NCI-H345 treated with DMSO at 0.1 percent for 48 hours (cell line): ENCODE results near the gene UNK.

ENCODE experiments used
- DNase-seq: peaks from one replicate; lab custom pipeline; 2025; ENCODE audit not compliant: unreplicated experiment; lab: John Stamatoyannopoulos, UW

Gene UNK

DNA sequence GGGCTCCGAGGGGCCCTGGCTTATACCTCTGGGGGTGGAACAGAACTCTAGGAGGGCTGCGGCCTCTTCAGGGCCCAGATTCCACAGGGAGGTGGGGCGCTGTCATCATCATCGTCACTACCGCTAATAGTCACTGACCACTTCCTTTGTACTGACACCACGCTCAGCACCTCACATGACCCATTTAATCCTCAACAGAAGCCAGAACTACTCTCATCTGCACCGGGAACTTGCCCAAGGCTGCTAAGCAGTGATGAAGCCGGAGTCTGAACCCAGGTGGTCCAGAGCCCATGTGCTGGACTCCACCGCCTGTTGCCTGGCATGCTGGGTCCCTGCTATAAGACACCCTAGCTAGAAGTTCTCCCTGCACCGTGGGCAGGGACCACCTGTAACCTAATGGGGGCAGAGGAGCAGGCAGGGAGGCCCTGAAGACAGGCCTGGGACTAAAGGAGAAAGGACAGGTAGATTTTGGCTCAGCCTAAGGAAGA is 47.6 kb downstream of the UNK start:
- no peak for DNase-seq

DNA sequence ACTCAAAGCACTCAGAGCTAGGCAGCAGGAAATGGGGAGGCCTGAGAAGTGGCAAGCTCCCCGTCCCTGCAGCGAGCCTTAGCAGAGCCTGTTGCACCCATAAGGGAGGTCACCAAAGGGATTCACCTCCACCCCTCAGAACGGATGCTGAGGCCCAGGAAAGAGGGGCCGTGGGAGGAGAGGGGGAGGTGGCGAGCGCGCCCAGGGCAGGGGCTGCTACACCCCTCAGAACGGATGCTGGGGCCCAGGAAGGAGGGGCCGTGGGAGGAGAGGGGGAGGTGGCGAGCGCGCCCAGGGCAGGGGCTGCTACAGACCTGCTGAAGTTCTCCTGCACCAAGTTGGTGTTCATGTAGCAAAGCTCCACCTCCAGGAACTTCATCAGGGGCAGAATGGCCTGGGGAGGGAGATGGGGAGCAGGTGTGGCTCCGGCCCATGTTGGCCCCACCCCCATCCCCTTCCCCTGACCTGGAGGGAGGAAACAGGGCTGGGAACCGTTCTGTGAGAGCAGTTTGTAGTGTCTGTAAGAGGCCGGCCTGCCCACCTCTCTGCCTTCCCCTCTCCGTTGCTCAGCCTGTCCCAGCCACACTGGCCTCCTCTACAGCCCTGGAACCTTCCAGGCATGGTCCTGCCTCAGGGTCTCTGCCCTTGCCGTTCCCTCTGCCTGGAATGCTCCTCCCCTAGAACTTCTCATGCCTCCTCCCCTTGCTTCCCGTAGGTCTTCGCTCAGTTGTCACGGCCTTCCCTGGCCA is 48.2 kb downstream of the UNK start:
- DNase-seq, result no peak

DNA sequence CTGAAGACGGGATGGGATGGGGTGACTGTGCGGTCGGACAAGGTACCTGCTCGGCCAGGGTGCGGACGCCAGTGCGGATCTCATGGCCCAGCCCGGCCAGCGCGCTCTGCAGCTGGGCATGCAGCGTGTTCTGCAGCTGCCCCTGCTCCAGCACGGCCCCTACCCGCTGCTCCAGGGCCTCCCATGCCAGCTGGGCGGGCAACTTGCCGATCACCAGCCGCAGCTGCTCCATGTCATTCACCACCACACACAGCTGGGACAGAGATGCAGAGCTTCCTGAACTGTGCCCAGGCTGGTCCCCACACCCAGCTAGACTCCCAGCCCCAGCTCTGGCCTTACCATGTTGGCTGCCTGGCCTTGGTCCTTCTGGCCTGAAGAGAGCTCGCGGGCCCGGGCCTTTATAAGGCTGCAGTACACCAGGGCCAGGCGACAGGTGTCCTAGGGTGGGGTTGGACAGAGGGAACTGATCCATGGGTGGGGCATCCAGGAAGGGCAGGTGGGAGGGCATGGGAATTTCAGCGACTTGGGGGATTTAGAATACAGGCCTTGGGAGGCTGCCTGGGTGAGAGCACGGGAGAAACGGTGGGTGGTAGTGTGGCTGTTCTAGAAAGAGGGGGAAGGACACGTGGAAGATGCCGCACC is 49.8 kb downstream of the UNK start:
- DNase-seq, result no peak

DNA sequence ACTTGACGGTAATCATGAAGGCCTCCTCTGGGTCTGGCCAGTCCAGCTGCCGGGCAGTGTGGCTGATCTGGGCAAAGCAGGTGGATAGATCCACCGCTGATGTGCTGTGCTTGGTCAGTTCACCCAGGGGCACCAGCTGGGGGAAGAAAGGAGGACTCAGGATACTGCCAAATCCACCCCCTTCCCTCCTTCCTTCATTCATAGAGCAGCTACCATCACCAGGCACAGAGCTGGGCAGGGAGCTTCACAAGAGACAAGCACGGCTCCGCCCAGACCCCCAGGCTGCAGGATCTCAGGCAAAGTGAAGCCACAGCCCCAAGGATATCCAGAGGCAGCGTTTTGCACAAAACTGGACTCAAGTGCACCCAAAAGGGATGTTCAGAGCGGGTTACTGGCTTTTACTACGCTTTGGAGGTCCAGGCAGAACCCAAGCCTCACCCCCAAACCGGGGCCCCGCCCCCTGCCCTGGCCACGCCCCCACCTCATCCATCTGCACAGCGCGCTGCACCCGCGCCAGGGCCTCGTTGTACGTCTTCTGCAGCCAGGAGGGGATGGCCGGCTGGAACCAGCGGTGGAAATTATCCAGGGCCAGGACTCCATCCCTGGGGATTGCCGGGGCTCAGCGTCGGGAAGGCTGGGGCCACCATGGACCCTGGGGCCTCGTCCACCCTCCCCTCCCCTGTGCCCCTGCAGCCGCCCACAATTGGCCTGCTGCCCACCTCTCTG is 50.5 kb downstream of the UNK start:
- DNase-seq, result no peak

DNA sequence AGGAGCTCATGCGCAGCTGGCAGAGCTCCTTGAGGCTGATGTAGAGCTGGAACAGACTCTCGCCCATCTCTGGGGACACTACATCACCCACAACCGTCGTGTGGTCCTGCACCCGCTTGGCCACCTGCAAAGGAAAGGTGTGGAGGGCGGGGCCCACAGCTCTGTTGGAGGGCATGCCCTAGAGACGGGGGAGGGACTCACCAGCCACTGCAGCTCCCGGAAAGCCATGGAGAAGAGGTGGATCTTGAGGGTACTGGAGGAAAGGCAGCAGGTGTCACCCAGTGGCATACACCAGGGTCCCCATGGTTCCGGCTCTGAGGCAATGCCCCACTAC is 51.0 kb downstream of the UNK start:
- DNase-seq, result no peak

DNA sequence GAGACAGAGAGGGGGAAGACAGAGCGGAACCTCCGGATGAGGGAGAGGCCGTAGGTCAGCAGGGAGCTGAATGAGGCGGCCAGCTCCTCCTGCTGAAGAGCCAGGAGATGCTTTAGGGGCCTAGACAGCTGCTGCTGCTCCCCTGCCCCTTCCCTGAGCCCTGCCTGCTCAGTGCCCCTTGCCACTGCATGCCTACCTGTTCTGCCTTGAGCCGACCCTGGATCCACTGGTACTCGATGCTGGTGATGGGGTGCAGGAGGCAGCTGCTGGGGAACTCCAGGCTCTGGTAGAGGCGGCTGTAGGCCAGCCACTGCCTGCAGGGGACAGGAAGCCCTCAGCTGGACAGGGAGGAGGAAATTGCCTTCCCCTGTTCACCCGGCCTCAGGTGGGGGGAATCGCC is 52.0 kb downstream of the UNK start:
- DNase-seq, result no peak

DNA sequence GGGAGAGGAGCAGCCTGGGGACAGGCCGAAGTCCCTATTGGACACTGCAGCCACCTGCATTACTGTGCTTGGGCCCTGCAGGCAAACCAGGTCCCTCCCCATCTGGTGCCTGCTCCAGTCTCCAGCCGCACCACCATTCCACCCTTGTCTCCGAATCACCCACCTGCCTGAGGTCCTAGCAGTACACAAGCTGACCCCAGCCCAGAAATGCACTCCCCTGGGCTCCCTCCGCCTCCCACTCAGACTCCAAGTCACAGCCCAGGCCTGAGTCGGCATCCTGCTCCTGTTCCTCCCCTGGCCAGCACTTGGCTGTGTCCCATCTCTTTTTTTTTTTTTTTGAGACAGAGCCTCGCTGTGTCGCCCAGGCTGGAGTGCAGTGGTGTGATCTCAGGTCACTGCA is 53.3 kb downstream of the UNK start:
- no peak for DNase-seq

DNA sequence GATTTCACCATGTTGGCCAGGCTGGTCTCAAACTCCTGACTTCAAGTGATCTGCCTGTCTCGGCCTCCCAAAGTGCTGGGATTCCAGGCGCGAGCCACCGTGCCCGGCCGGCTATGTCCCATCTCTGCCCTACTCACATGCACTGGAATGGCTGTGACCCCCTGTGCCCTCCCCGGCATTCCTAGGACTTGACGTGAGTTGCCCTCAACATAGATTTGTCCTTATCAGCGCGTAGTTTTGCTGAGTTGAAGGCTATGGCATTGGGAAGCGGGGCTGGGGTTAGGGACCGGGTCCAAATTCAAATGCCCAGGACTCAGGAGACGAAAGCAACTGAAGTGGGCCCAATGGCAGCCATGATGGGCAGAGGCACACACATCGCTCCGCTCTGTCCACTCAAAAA is 53.8 kb downstream of the UNK start:
- no peak for DNase-seq

DNA sequence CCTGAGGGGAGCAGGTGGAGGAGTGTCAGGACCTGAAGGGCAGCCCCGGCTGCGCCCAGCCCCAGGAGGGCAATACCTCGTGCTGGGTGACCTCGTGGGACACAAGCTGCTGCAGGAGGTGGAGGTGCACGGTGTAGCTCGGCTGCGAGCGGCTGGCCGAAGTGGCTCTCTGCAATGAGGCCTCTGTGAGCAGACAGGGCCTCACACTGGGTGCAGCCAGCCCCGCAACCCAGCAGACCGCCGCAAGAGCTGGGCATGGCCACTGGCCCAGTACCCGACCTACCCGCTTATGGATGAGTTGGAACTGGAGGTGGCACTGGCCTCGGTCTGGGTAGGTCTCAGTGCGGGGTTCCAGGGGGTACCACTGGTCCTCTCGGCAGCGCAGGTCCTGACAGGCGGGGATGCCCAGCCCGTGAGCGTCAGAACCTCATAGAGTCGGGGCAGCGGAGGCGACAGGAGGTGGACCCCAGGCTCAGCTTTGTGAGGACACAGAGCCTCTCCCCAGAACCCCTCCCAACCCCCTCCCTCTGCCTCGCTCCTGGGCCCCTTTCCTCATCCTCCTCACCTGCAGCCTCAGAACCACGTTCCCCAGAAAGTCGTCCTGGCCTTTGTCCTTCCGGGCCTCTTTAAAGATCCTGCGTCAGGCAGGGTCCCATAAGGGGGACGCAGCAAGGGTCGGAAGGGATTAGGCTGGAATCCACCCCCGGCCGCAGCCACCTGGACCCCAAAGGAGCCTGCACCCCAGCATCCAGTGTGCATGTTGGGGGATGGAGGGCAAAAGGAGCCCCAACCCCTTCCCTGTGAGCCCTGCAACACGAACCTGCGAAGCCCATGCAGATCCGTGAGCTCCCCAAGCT is 55.6 kb downstream of the UNK start:
- DNase-seq, result no peak

DNA sequence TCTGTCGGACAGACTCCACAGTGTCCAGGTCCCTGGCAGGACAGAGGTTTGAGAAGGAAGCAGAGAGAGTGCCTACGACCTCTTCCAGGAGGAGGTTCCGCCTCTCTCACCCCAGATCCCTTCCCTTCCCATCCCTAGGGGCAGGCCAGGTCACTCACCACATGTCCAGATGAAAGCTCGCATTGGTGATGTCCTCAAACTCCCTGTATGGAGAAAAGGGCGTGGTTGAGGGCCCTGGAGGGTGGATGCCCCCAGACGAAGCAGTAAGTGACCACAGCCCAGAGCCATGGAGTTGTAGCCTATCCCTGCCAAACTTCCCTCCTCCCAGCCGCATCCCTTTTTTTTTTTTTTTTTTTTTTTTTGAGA is 56.2 kb downstream of the UNK start:
- DNase-seq, result no peak

DNA sequence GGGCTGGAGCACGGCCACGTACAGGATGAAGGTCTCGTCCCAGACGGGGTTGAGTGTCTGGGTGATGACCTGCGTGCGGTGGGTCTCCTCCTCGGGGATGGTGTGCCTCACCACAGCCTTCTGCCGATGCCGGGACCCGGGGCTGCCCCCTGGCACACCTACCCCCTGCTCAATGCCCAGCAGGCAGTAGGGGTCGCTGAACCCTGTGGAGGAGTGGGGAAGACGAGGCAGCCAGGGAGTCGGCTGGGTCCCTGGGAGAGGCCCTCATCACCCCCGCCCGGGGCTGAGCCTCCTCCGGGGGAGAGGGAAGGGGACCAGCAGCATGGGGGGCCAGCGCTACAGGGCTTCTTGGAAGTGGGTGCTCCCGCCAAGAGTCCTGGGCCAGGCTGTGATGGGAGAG is 57.8 kb downstream of the UNK start:
- no peak for DNase-seq

DNA sequence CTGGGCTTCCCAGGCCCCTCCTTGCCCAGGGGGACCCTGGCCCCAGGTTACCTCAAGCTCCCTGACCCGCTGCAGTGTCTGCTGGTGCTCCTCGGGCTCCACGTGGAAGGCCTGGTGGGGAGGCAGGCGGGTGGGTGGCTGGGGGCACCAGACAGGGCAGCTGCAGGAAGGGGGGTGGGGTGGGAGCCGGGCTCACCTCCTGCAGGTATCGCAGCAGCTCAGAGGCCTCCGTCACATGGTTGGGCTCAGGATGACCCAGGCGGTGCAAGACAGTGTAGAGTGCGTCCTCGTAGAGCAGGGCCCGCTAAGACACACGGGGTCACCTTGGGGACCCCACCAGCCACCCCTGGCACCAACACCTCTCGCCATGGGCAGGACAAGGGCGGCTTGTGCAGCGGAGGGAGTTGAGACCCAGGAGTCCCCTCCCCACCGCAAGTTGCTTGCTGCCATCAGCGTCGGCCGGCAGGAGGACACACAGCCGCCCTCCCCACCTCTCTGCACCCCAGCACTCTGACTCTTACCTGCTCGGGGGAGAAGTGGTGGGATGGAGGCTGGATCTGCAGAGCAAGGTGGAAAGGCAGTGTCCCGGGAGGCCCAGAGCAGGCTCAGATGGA is 58.5 kb downstream of the UNK start:
- no peak for DNase-seq

DNA sequence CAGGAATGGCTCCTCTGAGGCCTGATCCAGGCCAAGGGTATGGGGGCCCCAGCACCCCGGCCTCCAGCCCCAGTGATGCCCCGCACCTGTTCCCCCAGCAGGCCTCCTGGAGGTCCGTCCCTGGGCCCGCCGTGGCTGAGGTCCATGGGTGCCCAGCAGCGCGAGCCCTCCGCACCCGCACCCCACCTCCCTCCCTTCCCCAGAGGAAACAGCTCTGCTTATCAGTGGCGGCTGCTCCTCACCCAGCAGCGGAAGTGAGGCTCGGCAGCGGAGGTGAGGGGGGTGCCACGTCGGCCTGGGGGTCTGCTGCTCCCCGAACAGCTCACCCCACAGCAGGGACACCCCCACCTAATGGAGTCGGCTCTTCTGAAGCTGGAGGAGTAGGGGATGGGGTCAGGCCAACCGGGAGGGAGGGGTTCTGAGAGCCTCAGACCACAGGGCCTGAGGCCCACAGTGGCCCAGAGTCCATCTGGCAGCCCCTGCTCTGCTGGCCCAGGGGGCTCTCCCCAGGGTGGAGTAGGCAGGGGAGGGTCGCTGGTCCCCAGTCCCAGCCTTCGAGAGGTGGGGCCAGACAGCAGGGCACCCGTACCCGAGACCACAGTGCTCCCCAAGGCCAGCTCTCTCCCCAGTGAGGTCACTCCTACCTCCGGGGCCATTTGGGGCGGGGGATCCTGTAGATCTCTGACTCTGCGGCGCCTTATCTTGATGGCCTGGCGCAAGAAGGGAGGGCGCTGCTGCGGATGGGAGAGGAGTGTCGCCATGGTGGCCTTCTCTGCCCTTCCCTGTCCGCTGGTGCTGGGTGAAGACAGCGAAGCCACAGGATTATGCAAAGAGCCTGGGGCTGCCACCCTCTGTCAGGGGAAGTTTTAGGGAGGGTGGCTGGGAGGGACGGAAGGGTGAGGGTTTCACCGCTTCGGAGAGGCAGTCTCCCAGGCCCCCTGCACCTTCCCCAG is 59.2 kb downstream of the UNK start, which contains the start of gene UNC13D:
Gene UNC13D (minus strand): TSS at position 828 of the 953 bp plus-strand sequence. CDS start 67 bp downstream, at position 761.
- DNase-seq, result no peak

DNA sequence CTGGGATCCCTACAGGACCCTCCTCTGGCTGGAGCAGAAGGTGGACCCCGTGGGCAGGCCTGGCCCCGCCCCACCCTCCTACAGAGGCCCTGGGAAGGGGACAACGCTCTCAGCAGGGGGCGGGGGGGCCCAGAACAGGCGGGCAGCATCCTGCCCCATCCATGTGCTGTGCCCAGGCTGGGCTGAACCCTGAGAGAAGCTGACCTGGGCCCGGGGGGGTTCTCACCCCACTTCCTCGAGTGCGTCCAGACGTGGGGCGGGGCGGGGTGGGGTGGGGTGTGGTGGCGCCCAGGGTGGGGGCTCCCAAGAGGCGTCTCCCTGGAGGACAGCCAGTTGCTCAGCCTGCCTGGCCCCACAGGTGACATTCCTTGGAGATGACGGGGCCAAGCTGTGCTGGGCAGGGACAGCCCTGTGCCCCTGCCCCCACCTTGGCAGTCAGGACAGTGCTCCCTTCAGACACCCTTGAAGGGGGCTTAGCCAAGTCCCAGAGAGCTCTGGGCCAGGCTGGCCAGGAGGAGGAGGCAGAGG is 60.0 kb downstream of the UNK start:
- no peak for DNase-seq

DNA sequence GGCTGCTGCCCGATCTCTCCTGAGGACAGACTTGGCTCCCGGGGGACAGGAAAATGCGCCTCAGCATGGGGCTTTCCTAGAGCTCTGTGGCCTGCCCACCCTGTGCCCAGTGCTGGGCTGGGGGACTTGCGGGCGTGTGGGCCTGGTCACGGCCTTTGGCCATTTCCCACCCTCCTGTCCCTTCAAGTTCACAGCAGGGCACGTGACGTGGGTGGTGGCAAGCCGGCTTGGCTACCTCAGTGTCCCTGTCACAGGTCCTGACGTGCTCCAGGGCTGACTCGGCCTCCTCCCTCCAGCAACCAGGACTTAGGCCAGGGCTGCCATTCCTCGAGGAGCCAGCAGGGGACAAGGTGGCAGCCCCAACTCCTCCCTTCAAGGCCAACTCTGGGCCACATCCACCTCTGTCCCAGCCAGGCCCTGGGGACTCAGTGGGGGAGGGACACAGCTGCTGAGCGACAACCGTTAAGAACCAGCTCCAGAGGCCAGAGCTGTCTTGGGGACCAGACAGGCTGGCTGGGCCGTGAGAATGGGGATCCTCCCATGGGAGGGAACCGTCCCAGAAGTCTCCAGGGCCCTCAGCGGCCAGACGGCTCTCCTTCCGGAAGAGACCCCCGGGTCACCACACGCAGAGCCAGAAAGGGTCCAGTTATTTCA is 60.6 kb downstream of the UNK start:
- DNase-seq, result no peak

DNA sequence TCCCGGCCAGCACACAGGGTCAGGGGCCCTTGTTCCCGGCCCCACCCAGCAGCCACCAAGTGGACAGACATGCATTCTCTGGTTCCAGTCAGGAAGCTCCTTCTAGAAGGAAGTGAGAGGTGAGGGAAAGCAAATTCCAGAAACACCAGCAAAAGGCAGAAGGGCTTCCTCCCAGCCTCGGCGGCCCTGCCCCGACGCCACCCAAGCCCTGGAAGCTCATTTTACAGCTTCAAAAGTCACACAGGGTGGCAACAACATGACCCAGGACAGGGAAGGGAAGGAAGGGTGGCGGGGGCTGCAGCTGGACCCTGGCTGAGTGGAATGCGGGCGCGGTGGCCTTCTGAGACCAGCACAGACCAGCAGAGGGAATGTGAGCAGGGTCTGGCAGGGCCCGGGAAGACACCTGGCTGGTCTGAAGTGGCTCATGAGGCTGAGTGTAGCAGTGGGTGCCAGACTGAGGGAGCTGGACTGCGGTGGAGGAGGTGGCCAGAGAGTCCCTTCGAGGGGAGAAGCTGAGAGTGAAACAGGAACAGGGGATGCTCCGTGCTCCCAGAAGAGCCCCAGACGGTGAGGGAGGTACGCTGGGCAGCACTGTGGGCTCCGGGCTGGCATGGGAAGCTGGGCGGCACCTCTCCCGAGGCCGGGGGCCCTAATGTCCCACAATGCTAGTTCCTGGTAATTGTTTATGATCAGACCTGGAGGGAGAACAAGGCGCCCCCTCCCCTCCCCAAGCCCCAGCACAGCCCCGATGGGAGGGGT is 61.5 kb downstream of the UNK start:
- no peak for DNase-seq

DNA sequence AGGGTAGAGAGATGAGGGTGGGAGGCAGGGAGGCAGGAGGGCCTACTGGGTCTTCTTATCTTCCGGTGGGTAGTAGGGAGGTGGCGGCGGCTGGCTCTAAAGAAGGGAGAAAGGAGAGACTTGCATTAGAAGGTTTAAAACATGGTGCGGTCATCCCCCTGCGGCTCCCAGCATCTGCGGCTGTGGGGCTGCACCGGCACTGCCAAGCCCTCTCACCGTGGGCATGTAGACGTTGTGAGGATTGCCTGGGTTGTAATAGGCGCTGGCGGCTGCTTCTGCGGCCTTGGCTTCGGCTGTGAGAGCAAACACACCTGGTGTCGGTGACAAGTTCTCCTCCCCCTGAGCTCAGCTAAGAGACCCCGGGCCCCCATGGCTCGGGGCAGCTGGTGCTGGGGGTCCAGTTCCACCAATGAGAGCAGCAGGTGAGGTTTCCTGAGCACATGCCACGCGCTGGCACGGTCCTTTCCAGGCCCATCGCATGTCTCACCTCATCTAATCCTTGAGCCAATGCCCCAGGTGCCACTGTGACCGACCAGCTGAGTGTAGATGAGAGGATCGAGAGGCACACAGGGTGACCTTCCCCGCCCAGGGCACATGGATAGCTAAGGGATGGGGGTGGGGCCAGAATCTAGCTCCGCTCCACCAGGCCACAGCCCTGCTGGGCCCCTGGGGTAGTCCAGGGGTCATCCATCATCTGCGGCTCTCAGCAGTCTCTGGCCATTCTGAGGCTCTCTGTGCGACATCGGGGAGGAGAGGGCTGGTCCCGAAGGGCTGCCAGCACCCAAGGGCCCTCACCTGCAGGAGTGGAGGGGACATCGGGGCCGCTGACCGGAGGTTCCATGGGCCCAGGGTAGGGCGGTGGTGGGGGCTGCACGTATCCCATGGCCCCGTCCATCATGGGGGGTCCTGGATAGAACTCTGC is 62.3 kb downstream of the UNK start:
- DNase-seq, result no peak
